Activated T-cell treated with anti-CD3 and anti-CD28 coated beads for 4 hours (primary cell): ENCODE data around the gene IL1R2.

Experiments used
- DNase-seq: peaks from one replicate; pipeline ENCODE4 v3.0.0-alpha.2; 2020

Gene IL1R2

GRCh38 chr2:101975171-101975870, 16.4 kb upstream of the IL1R2 start:
- no peak for DNase-seq

GRCh38 chr2:101976891-101977290, 14.9 kb upstream of the IL1R2 start:
- DNase-seq: no peak

GRCh38 chr2:101980368-101980767, 11.4 kb upstream of the IL1R2 start:
- no peak for DNase-seq

GRCh38 chr2:101981066-101981465, 10.7 kb upstream of the IL1R2 start:
- DNase-seq: no peak

GRCh38 chr2:101981504-101981903, 10.3 kb upstream of the IL1R2 start:
- DNase-seq: no peak

- DNase-seq: no peak
Measured at GRCh38 chr2:101982495-101983029, 9.2 kb upstream of the IL1R2 start.

- DNase-seq: no peak
Measured at GRCh38 chr2:101983486-101983885, 8.3 kb upstream of the IL1R2 start.

GRCh38 chr2:101983928-101984327, 7.8 kb upstream of the IL1R2 start:
- no peak for DNase-seq

GRCh38 chr2:101984656-101985055, 7.1 kb upstream of the IL1R2 start:
- no peak for DNase-seq

GRCh38 chr2:101985101-101985792, 6.5 kb upstream of the IL1R2 start:
- no peak for DNase-seq

GRCh38 chr2:101985793-101986164, 6.0 kb upstream of the IL1R2 start:
- no peak for DNase-seq

- DNase-seq: no peak
Measured at GRCh38 chr2:101986376-101986775, 5.4 kb upstream of the IL1R2 start.

GRCh38 chr2:101986804-101987740, 4.7 kb upstream of the IL1R2 start:
- no peak for DNase-seq

- no peak for DNase-seq
Measured at GRCh38 chr2:101987832-101988231, 3.9 kb upstream of the IL1R2 start.

GRCh38 chr2:101988541-101988940, 3.2 kb upstream of the IL1R2 start:
- DNase-seq: no peak

- DNase-seq: no peak
Measured at GRCh38 chr2:101989740-101990460, 1.9 kb upstream of the IL1R2 start.

GRCh38 chr2:101993772-101994171, 2.0 kb downstream of the IL1R2 start:
- no peak for DNase-seq

- DNase-seq: no peak
Measured at GRCh38 chr2:101995019-101995418, 3.3 kb downstream of the IL1R2 start.

- DNase-seq: no peak
Measured at GRCh38 chr2:101995804-101996203, 4.0 kb downstream of the IL1R2 start.

GRCh38 chr2:101998556-101998895, 6.8 kb downstream of the IL1R2 start:
- DNase-seq: no peak

- DNase-seq: no peak
Measured at GRCh38 chr2:101998896-101999789, 7.4 kb downstream of the IL1R2 start.

GRCh38 chr2:102000012-102000411, 8.3 kb downstream of the IL1R2 start:
- no peak for DNase-seq
